Measurements from ENCODE around the gene PITPNM2.

PITPNM2 gene

GRCh38 chr12:123140676-123141614 lies 9.9 kb downstream of the PITPNM2 start:
- TF ChIP-seq EZH2phosphoT487 (IDR thresholded peaks at IDR 0.05; ENCODE audit: borderline replicate concordance, low read length) = no peak
- TF ChIP-seq, protein P1, sequence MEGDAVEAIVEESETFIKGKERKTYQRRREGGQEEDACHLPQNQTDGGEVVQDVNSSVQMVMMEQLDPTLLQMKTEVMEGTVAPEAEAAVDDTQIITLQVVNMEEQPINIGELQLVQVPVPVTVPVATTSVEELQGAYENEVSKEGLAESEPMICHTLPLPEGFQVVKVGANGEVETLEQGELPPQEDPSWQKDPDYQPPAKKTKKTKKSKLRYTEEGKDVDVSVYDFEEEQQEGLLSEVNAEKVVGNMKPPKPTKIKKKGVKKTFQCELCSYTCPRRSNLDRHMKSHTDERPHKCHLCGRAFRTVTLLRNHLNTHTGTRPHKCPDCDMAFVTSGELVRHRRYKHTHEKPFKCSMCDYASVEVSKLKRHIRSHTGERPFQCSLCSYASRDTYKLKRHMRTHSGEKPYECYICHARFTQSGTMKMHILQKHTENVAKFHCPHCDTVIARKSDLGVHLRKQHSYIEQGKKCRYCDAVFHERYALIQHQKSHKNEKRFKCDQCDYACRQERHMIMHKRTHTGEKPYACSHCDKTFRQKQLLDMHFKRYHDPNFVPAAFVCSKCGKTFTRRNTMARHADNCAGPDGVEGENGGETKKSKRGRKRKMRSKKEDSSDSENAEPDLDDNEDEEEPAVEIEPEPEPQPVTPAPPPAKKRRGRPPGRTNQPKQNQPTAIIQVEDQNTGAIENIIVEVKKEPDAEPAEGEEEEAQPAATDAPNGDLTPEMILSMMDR (IDR thresholded peaks at IDR 0.05; ENCODE audit: low read depth, low read length, poor library complexity, severe bottlenecking) = no peak
- H3K27ac ChIP-seq (ENCODE audit: low read depth, low read length) = no peak overlapping the region
- no peak overlapping the region for H3K4me3 ChIP-seq (ENCODE audit: low read length)
- no peaks in the 10 kb centered on the region for H3K9me3 ChIP-seq (ENCODE audit: control insufficient read depth, insufficient read depth, low read length)
- no peaks in the 10 kb centered on the region for H3K36me3 ChIP-seq (ENCODE audit: control insufficient read depth, low read length)
- H3K4me2 ChIP-seq (ENCODE audit: low read length) = no peak overlapping the region
- H3F3A ChIP-seq (ENCODE audit: control insufficient read depth, insufficient read depth) = no peaks in the 10 kb centered on the region
- no peaks in the 10 kb centered on the region for H4K20me1 ChIP-seq (ENCODE audit: control insufficient read depth, insufficient read depth, low read depth, low read length)
- H3K27me3 ChIP-seq (ENCODE audit: control insufficient read depth, low read length) = peaks cover 25% of the 10 kb centered on the region
- 0 out of 2 replicates have a peak, but pooled peaks cover 4% of the 10 kb centered on the region for H3K4me1 ChIP-seq (ENCODE audit: control insufficient read depth, low read length)
- no peaks in the 10 kb centered on the region for H3K79me2 ChIP-seq (ENCODE audit: control insufficient read depth, low read length)
- H3K9me2 ChIP-seq (replicated peaks; ENCODE audit: control insufficient read depth, low read length) = no peaks in the 10 kb centered on the region

- H3K9me2 ChIP-seq (replicated peaks; ENCODE audit: control insufficient read depth, low read length) = no peaks in the 10 kb centered on the region
- 0 out of 2 replicates have a peak, but pooled peaks cover 4% of the 10 kb centered on the region for H3K4me1 ChIP-seq (ENCODE audit: control insufficient read depth, low read length)
- TF ChIP-seq EZH2phosphoT487 (IDR thresholded peaks at IDR 0.05; ENCODE audit: borderline replicate concordance, low read length) = no peak
- TF ChIP-seq, protein P1 (IDR thresholded peaks at IDR 0.05; ENCODE audit: low read depth, low read length, poor library complexity, severe bottlenecking) = no peak
- no peaks in the 10 kb centered on the region for H3K79me2 ChIP-seq (ENCODE audit: control insufficient read depth, low read length)
- H3F3A ChIP-seq (ENCODE audit: control insufficient read depth, insufficient read depth) = no peaks in the 10 kb centered on the region
- H3K9me3 ChIP-seq (ENCODE audit: control insufficient read depth, insufficient read depth, low read length) = no peaks in the 10 kb centered on the region
- H4K20me1 ChIP-seq (ENCODE audit: control insufficient read depth, insufficient read depth, low read depth, low read length) = no peaks in the 10 kb centered on the region
- no peak overlapping the region for H3K27ac ChIP-seq (ENCODE audit: low read depth, low read length)
- peaks cover 20% of the 10 kb centered on the region for H3K27me3 ChIP-seq (ENCODE audit: control insufficient read depth, low read length)
- H3K36me3 ChIP-seq (ENCODE audit: control insufficient read depth, low read length) = no peaks in the 10 kb centered on the region
- no peak overlapping the region for H3K4me2 ChIP-seq (ENCODE audit: low read length)
- H3K4me3 ChIP-seq (ENCODE audit: low read length) = no peak overlapping the region
These were observed 10.8 kb downstream of the PITPNM2 start for GRCh38 chr12:123139926-123140675.

DNA sequence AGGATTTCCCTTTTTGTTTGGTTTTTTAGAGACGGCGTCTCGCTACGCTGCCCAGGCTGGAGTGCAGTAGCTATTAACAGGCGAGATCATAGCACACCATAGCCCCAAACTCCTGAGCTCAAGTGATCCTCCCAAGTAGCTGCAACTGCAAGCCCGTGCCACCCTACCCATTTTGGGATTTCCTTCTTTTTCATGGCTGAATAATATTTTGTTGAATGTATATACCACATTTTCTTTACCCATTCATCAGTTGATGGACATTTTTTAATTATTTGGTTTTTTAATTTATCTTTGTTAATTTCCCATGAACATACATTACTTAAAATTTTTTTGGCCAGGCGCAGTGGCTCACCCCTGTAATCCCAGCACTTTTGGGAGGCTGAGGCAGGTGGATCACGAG lies 15.2 kb downstream of the PITPNM2 start:
- no peaks in the 10 kb centered on the region for H4K20me1 ChIP-seq (ENCODE audit: control insufficient read depth, insufficient read depth, low read depth, low read length)
- no peak overlapping the region for H3K4me3 ChIP-seq (ENCODE audit: low read length)
- H3K4me2 ChIP-seq (ENCODE audit: low read length) = no peak overlapping the region
- H3K36me3 ChIP-seq (ENCODE audit: control insufficient read depth, low read length) = no peaks in the 10 kb centered on the region
- H3K9me3 ChIP-seq (ENCODE audit: control insufficient read depth, insufficient read depth, low read length) = no peaks in the 10 kb centered on the region
- TF ChIP-seq, protein P1 (IDR thresholded peaks at IDR 0.05; ENCODE audit: low read depth, low read length, poor library complexity, severe bottlenecking) = no peak
- no peak for TF ChIP-seq EZH2phosphoT487 (IDR thresholded peaks at IDR 0.05; ENCODE audit: borderline replicate concordance, low read length)
- H3K4me1 ChIP-seq (ENCODE audit: control insufficient read depth, low read length) = no peaks in the 10 kb centered on the region
- H3F3A ChIP-seq (ENCODE audit: control insufficient read depth, insufficient read depth) = no peaks in the 10 kb centered on the region
- no peak overlapping the region for H3K27ac ChIP-seq (ENCODE audit: low read depth, low read length)
- H3K79me2 ChIP-seq (ENCODE audit: control insufficient read depth, low read length) = no peaks in the 10 kb centered on the region
- no peaks in the 10 kb centered on the region for H3K9me2 ChIP-seq (replicated peaks; ENCODE audit: control insufficient read depth, low read length)
- H3K27me3 ChIP-seq (ENCODE audit: control insufficient read depth, low read length) = 0 out of 2 replicates have a peak, but pooled peaks cover 6% of the 10 kb centered on the region

Measured in DOHH2 (cell line).